Smooth muscle cell of the brain vasculature (primary cell): ENCODE measurements around the gene MTOR.

Source experiments
- DNase-seq: peaks from one replicate; pipeline ENCODE4 v3.0.0-alpha.2; 2012; ENCODE audit warnings: low read depth, low spot score

Gene MTOR

DNA sequence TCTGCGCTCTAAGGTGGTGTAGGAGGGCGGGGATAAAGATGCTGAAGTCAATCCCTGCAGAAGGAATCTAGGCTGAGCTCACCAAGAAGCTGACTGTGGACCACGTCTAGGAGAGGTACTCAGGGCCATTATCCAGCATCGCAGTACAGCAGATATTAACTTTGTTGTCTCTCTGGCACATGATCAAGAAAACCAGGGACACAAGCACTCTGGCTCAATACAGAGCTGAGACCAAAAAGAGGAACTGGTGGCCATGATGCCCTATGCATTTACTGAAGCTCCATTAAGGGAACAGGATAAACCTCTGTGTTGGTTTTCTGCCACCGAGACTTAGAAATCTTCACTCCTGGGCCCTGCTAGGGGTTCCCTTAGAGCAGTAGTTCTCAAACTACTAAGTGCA lies 111.2 kb downstream of the MTOR start:
- DNase-seq = no peak

- no peak for DNase-seq
Measured at GRCh38 chr1:11150326-11150725, 112.0 kb downstream of the MTOR start.

DNA sequence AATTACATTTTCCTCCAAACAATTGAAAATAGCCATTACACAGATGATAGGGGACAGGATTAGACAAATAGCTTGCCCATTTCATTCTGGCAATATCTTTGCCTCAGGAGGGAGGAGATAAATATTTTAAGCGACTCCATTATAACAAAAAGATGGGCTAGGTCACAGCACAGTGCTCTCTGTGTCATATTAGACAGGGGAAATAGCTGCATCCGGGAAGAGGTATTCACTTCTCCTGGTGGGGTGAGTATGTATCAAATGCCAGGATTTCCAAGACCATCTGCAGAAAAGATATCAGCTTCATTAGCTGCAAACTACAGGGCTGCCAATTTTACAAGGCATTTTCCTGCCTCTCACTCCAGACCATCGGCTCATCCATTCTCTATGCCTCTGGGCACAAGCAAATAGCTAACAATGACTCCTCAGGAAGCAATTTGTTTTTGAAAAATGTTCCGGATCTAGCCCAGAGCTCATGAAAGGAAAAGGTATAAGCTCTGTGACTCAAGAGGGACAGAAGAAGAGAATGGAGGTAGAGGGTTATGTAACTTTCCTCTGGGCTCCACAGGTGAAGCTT lies 115.1 kb downstream of the MTOR start:
- DNase-seq = no peak

DNA sequence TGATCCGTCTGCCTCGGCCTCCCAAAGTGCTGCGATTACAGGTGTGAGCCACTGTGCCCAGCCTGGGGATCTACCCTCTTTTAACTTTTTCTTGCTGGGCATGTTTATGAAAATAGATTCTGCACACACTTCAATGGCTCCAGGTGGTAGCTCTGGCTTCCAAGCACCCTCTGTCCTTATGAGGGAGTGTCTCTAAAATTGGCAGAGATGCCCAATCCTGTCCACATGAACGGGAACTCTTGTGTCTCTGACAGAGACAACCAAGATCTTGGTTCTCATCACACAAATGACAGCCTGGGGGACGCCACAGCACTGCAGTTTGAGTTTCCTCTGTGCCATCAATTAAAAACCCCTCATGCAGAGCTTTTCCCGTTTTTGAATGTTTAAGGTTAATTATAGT lies 116.6 kb downstream of the MTOR start:
- DNase-seq = no peak

DNA sequence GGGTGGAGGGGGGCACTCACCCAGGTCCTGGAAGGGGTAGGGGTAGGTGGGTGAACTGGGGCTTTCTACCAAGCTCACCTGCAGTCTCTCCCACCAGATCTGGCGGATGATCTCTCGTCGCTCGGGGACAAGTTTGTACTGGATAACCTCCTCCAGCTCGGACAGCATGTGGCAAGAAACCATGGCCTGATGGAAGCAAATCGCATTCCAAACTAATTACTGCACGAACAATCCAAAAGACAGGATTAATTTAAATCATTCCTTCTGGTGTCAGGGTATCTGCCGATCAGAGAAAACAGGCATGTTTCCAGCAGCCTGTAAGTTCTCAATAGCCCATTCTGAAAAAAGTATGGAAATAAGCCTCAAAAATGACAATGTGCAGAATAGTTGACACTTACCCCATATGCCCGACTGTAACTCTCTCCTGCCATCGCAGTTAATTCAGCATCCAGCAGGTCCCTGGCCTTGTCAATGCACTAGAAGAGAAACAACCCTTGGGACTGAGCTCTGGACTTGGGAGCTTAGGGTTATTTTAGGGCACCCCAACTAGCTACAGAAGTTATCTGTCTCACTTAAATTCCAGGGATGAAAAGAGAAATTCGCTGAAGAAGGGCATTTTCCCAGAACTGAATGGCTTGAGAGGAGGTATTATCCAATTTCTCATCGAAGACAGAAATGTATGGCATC lies 117.6 kb downstream of the MTOR start:
- no peak for DNase-seq

DNA sequence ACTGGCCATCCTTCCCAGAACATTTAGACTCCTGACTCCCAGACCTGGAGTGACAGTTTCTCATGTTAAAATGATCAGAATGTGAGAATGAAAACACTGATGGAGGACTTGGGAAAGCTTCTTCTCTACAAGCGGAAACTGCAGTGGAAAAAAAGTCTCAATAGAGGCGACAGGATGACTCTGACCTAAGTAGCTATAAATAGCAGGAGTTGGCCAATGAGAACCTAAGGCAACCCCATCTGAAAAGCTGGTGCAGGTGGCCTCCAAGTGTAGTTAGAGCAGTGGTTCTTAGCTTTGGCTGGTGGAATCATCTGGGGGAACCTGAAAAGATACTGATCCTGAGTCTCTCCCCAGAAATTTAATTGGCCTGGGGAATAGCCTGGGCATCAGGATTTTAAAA lies 118.4 kb downstream of the MTOR start:
- no peak for DNase-seq

DNA sequence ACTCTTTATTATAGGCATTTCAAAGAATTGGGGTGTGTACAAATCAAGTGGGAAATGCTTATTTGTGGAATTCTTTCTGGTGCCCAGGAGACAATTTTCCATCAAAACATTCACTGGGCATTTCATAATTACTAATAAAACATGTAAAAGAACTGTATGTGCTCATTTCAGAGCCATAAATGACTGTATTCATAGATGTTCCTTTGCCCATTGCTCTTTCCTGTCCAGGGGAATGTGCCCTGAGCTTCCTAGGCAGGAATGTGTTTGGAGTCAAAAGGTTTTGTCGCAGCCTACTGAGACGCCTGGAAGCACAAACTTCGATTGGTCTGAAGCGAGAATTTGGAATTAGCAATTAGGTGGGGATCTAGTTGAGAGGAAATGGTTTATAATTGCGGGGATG lies 119.0 kb downstream of the MTOR start:
- no peak for DNase-seq

DNA sequence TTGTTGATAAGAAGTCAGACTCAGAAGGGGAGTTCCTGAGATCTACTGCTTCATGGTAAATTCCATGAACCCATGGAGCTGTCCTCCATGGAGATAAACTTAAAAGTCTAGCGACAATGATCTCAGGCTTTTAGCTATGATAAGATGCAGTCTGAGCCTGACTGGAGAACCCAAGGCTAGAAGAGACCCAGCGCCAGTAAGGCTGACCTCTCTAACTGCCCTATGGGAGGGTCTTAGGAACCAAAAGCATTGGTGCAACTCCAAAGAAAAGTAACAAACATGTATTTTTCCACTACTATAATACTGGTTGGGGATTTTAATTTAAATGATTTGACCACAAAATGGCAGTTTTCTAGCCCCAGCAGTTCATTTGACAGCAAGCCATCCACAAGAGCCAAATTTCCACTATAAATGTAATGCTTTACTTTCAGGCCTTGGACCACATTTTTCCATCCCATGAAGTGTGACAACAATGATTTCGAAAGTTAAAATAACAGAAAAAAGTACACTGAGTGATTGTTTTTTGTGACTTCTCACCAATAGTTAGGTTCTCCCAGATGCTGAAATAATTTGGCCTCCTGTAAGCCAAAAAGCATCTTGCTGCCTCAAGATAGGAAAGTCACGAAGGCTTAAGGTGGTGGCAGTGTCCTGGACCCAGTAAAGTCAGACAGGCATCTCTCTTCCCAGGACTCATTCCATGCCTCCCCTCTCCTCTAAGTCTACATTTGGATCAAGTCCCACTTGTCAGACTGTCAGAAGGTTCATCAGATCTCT lies 119.5 kb downstream of the MTOR start:
- no peak for DNase-seq

DNA sequence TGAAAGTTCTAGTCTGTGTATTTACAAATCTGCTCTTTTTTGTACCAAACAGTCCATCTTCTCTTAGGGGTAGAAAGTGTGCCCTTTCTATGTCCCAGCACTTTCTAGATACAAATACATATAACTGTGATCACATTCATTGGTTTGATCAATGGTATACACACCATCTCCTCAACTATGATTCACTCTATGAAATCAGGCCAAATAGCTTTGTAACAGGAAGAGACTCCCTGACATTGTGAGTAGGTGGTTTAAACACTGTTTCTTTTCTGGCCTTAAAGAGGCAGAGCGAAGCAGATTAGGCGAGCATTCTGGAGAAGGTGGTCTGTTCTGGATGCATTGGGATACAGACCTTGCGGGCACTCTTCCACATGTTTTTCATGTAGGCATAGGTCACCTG lies 123.4 kb downstream of the MTOR start:
- no peak for DNase-seq

DNA sequence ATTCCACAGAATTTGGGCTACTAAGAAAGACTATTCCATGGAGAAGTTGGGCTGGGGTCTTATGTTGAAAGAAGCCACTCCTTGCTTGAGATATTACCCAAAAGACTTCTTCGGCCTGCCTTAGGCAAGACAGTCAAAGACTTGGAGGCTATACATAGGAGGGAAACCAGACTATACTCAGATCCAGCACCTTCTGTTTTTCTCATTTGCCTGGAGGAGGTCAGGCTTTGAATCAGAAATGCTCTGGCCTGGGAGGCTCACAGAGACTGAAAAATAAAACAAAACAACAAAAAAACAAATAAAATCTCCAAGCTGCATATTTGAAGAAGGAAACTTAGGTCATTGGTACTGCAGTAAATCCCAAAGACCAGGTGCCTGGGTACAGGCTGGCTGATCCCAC lies 124.3 kb downstream of the MTOR start:
- no peak for DNase-seq

- DNase-seq = no peak
Measured at GRCh38 chr1:11134898-11135266, 127.5 kb downstream of the MTOR start.

DNA sequence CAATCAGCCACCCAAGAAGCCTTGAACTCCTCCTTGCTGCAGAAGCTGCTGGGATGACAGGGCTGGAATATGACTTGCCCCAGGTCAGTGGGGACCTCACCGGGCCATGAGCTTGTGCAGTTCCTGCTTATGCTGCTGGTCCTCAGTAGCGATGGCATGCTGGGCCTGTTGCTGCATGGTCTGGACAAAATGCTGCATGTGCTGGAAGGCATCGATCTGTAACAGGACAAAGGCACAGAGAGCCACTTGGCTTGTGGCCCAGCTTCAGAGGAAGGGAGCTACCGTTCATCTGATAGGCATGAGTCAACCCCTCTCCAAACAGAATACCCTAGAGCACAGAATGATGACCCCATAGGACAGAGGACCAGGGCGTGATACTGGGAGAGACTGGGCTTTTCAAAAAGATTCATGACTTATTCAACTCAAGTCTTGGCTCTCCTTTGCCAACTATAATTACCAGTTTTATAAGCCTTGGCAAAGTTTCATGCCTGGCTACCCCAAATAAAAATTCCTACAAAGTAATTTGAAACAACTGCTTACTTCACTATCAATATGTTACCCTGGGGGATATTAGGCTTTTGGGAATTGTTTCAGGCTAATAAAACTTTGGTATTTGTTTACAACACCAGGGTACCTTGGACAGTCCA lies 128.0 kb downstream of the MTOR start:
- no peak for DNase-seq

DNA sequence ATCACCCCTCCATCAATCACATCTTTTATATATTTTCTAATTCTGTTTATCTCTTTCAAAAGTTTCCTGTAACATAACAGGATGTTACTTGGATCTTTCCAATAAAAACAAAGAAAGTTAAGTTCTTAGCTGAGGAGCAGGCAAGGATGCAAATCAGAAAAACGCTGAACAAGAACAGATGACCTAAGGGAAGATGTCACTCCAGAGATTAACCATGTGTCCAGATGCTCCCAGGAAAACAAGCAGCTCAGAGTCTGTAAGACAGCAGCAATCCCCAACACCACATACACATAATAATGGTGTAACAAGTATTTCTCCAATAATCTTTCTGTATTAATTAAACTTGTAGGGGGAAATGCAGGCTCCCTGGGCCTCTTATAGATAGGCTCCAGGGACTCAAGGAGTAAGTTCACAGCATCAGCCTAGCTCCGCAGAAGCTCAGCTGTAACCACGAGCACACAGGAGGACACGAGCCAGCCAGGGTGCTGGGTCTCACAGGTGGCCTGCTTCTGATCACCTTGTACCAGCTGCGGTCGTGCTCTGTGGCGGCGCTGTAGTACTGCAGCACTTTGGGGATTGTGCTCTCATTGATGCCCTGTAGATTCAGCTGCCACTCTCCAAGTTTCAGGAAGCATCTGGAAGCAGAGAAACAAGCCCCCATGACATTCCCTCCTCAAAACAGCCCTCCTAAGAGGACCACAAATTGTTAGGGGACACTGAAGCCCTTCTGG lies 129.6 kb downstream of the MTOR start:
- no peak for DNase-seq

- DNase-seq = no peak
Measured at GRCh38 chr1:11131816-11132215, 130.5 kb downstream of the MTOR start.

- DNase-seq = no peak
Measured at GRCh38 chr1:11130406-11130805, 131.9 kb downstream of the MTOR start.

GRCh38 chr1:11129649-11130390 lies 132.5 kb downstream of the MTOR start:
- DNase-seq = no peak

DNA sequence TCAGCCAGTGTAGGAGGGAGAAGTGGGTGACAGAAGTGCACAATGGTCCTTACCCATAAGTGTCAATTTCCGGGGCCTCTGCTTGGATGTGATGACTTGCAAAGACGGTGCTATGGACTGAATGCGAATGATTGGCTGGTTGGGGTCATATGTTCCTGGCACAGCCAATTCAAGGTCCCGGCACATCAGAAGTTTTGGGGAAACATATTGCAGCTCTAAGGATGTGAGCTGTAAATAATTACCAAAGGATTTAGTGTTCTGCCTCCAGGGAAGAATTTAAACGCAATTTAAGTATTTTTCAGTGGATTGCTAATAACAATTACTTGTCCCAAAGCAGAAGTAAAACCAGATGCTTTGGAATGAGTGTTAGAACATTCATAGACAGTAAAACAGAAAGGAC lies 135.8 kb downstream of the MTOR start:
- DNase-seq = no peak

DNA sequence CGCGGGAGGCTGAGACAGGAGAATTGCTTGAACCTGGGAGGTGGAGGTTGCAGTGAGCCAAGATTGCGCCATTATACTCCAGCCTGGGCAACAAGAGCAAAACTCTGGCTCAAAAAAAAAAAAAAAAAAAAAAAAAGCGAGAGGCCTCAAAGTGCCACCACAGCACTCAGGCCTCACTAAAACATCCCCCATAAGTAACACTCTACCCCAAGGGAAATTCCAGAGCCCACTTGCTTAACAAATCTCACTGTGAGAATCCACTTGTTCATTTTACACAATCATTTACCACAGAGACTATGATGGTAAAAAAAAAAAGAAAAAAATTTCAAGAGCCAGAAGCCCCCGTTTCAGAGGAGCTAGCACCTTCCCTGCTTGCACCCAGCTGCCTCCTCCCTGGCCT lies 136.4 kb downstream of the MTOR start:
- no peak for DNase-seq

DNA sequence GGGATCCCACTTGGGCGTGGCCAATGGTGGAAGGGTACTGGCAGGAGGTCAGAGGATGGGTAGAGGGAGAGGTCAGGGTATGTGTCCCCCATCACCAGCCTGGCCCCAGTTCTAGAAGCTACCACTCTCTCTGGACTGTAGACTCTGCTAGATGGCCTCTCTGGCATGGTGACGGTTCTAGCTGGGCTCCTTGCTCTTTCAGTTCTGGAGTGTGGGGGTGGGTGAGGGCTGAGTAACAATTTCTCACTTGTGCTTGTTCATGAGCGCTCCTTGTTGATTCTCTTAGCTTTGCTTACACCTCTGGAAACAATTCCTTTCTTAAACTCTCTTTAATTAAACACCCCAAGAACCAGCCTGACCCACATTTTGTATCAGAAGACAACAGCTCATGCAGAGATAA lies 137.4 kb downstream of the MTOR start:
- DNase-seq = no peak

GRCh38 chr1:11116318-11116717 lies 146.0 kb downstream of the MTOR start:
- no peak for DNase-seq

DNA sequence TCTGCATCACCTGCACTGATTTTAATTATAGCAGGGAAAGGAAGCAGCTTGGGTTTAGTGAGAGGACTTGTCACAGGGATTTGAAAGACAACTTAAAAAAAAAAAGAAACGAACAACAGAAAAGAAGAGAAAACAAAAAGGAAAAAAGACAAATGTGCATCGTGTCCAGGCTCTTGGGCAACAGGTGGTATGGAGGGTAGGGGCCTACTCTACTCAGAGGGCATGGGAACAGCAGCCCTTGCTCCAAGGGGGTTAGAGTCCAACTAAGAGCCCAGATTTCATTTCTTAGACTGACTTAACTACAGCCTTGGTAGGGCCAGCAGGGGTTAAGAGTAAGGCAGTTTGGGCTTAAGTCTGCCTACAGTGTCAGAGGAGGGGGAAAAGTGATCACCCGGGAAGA lies 147.4 kb downstream of the MTOR start:
- DNase-seq = no peak
